Choroid plexus epithelial cell (primary cell): ENCODE results near the gene RAB11FIP3.

Experiments
- DNase-seq: peaks from one replicate; pipeline ENCODE4 v3.0.0-alpha.2; 2010; ENCODE audit warnings: low read depth
- H3K4me3 ChIP-seq: 2 replicates; pipeline ENCODE4 v1.5.1; 2011; ENCODE audit warnings: low read depth, mild to moderate bottlenecking, control low read depth, low read length, moderate library complexity
- TF ChIP-seq, protein P1 (sequence below): conservative IDR thresholded peaks from 2 replicates; pipeline ENCODE4 v1.5.1; 2011; ENCODE audit warnings: low read depth, mild to moderate bottlenecking, control low read depth, inconsistent platforms, low read length, moderate library complexity

RAB11FIP3 gene

GRCh38 chr16:524274-525040 is 99.0 kb downstream of the RAB11FIP3 start:
- TF ChIP-seq, protein P1, sequence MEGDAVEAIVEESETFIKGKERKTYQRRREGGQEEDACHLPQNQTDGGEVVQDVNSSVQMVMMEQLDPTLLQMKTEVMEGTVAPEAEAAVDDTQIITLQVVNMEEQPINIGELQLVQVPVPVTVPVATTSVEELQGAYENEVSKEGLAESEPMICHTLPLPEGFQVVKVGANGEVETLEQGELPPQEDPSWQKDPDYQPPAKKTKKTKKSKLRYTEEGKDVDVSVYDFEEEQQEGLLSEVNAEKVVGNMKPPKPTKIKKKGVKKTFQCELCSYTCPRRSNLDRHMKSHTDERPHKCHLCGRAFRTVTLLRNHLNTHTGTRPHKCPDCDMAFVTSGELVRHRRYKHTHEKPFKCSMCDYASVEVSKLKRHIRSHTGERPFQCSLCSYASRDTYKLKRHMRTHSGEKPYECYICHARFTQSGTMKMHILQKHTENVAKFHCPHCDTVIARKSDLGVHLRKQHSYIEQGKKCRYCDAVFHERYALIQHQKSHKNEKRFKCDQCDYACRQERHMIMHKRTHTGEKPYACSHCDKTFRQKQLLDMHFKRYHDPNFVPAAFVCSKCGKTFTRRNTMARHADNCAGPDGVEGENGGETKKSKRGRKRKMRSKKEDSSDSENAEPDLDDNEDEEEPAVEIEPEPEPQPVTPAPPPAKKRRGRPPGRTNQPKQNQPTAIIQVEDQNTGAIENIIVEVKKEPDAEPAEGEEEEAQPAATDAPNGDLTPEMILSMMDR: no peak
- no peak for DNase-seq
- H3K4me3 ChIP-seq: no peak overlapping the region

DNA sequence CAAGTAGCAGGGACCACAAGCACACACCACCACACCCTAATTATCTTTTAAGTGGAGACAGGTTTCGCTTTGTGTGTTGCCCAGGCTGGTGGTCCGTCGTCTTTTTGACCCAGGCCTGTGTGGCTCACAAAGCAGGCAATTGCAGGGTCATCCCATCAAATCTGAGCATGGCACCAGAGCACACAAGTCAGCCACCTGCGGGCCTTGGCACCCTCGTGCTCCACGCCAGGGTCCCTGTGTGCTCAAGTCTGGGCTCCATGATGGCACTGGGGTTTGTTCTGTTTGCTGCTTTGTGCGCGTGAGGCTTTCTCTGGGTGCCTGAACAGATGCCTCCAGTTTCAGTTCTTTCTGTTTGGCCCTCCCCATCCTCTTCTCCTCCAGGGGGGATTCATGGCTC is 99.7 kb downstream of the RAB11FIP3 start:
- TF ChIP-seq, protein P1: no peak
- DNase-seq: no peak
- no peak overlapping the region for H3K4me3 ChIP-seq

GRCh38 chr16:525520-526180 is 100.2 kb downstream of the RAB11FIP3 start:
- peak overlapping the region; percentile 85 for H3K4me3 ChIP-seq
- TF ChIP-seq, protein P1: no peak
- peak; percentile 79 for DNase-seq

DNA sequence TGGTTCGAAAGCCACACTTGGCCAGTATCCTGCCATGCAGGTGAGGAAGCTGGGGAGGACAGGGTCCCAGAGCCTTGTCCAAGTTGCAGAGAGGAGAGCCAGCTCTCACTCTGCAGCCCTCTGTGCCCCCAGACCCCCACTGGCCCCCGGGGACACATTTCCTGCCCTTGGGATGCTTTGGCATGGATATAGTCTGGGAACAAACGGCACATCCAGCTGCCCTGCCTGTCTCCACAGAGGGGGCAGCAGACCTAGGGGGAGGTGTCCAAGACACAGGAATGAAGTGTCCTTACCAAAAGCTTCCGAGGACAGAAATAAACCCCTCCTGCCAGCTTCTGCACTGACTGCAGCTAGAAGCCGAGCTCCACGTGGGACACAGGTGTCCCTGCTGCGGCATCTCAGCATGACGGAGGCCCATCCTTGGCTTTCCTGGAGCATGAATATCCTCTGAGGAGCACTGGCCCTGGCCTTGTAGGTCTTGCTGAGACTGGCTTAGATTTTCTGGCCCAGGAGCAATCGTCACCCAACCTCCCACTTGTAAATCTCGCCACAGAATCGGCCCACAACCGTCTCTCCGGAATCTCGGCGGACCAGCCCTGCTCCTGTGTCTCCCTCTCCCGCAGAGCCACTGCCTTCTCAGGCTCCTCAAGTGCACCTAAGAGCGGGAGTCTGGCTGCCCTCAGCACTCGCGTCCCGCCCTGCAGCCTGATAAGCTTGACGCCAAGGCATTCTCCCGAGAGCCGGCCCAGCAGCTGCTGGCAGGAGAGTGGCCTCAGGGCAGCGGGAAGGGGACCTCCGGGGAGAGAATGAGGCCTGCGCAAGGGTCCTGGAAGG is 100.9 kb downstream of the RAB11FIP3 start:
- TF ChIP-seq, protein P1: peak; percentile 16
- H3K4me3 ChIP-seq: peak overlapping the region; percentile 85
- peak; percentile 62 for DNase-seq

DNA sequence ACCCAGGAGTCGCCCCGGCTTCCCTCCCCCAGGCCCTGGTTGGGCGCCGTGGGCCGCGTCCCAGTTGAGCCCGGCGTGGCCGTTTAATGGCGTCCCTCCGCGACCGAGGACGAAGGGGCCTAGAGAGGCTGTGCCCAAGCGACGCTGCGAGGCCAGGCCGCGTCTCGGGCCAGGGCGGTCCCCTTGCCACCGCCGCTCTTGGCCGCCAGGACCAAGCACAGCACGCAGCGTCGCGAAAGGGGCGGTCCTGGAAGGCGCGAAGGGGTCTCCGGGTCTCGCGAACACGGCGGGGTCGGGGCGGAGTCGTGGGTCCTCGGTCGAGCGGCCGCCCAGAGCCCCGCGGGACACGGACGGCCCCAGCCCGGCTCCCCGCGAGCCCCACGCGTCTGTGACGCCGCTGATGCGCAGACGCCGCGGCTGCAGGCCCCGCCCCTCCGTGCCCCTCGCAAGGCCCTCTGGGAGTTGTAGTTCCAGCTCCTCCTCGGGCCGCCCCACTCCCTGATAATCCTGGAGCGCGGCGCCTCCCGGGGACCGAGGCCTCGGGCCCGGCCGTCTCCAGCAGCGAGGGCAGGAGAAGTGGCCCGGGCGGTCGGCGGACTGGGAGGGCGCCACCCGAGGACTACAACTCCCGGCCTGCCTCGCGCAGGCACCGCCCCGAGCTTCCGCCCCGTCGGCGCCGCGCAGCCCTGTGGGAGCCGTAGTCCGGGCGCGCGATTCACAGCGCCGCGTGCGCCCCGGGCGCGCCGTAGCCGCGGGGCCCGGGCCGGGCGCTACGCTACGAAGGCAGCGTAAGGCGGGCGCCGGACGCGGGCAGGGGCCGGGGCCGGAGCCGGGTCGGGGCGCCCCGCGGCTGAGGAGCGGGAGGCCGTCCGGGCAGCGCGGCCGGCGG is 101.8 kb downstream of the RAB11FIP3 start, which contains the start of gene CAPN15:
CAPN15 (plus strand) TSS at position 698 of the 889 bp plus-strand sequence. CDS start 19,127 bp downstream, outside the sequence.
- DNase-seq: peak; percentile 86
- TF ChIP-seq, protein P1: no peak
- H3K4me3 ChIP-seq: peak within 1 kb of the TSS; percentile 85
